Spleen (tissue), 11 donors: ENCODE results near the gene CHRNE. TPM values are rescaled to one million over a fixed set of nuclear protein-coding genes. Genes with fewer than 3 reads are reported as not detected.
A peak's percentile ranks its signal among the peaks of the same experiment; 100 is the strongest.

Source experiments
- DNase-seq: peaks from one replicate; pipeline ENCODE4 v3.0.0-alpha.2; 2020
- H3K27ac ChIP-seq, 8 donors: fragments of 200-600 bp; sonication (generic) in 7 of 8; 1 replicate in 4 of 8; 2 replicates in 4 of 8; pipeline versions ENCODE4 v1.5.0 to v1.8.0; 2016 to 2021; ENCODE audit warnings: inconsistent platforms in 4 of 8, mild to moderate bottlenecking in 4 of 8, moderate library complexity in 1 of 8
- H3K27me3 ChIP-seq, 7 donors: fragments of 200-600 bp; sonication (generic) in 6 of 7; replicated peaks in 1 of 7; 1 replicate in 4 of 7; 2 replicates in 3 of 7; pipeline versions ENCODE4 v1.5.0 to v1.8.0; 2016 to 2021; ENCODE audit warnings: inconsistent platforms in 3 of 7, mild to moderate bottlenecking in 1 of 7
- H3K36me3 ChIP-seq, 6 donors: fragments of 200-600 bp; sonication (generic) in 5 of 6; 1 replicate in 4 of 6; 2 replicates in 2 of 6; pipeline versions ENCODE4 v1.5.0 to v1.8.0; 2016 to 2021; ENCODE audit warnings: inconsistent platforms in 2 of 6
- H3K4me1 ChIP-seq, 6 donors: fragments of 200-600 bp; sonication (generic) in 5 of 6; 1 replicate in 3 of 6; 2 replicates in 3 of 6; pipeline versions ENCODE4 v1.5.0 to v1.8.0; 2016 to 2021; ENCODE audit warnings: inconsistent platforms in 3 of 6
- H3K4me3 ChIP-seq, 8 donors: fragments of 200-600 bp; sonication (generic) in 7 of 8; 1 replicate in 4 of 8; 2 replicates in 4 of 8; pipeline versions ENCODE4 v1.5.0 to v1.8.0; 2016 to 2021; ENCODE audit warnings: inconsistent platforms in 4 of 8, mild to moderate bottlenecking in 4 of 8, moderate library complexity in 2 of 8
- H3K9me3 ChIP-seq, 8 donors: fragments of 200-600 bp; sonication (generic) in 7 of 8; 1 replicate in 4 of 8; 2 replicates in 4 of 8; pipeline versions ENCODE4 v1.5.0 to v1.8.0; 2016 to 2021; ENCODE audit warnings: inconsistent platforms in 4 of 8
- POLR2A ChIP-seq, 3 donors: fragments of 450-650 bp; IDR thresholded peaks; one replicate each; pipeline ENCODE4 v1.5.1; 2017; ENCODE audit warnings: antibody characterized with exemption in 3 of 3, mild to moderate bottlenecking in 1 of 3
- POLR2AphosphoS5 ChIP-seq, 3 donors: sonication (generic); formaldehyde crosslinking; IDR thresholded peaks; one replicate each; pipeline ENCODE4 v1.5.1; 2017; ENCODE audit warnings: antibody characterized with exemption in 3 of 3
- WGBS, 5 donors: extraction: QIAGEN DNeasy Blood & Tissue Kit in 3 of 5; methylation state at CpG; one replicate each; pipeline versions ENCODE4 v1.1.5 to v1.1.7; 2013 to 2018; 5-methylcytosine and 5-hydroxymethylcytosine counted together
- intact Hi-C: fragments of 100-400 bp; cut with DNase I; formaldehyde crosslinking; loops from one replicate; pipeline ENCODE4 v1.15.0; 2023; ENCODE audit warnings: low total_unique reads
- polyA plus RNA-seq, 3 donors: library from polyadenylated mRNA; stranded (reverse); fragments of 200-250 nt; gene quantifications; one replicate each; pipeline ENCODE4 v1.2.1, GENCODE V29; 2013
- total RNA-seq, 7 donors: library from RNA; depleted of rRNA in 3 of 7; stranded (reverse); fragments of >200 nt in 3 of 7; fragmentation: NEBNext Ultra II Directional in 4 of 7; extraction: Animal tissue kit (Norgen Biotek cat#: 25700) in 4 of 7; gene quantifications; one replicate each; pipeline versions ENCODE4 v1.1.0 to v1.2.1, GENCODE V29; 2016 to 2021
- TF ChIP-seq, protein P1 (sequence below), 11 experiments: fragments of 200-600 bp in 7 of 11; fragments of 450-650 bp in 4 of 11; sonication (generic) in 4 of 11; IDR thresholded peaks in 8 of 11; conservative IDR thresholded peaks in 3 of 11; 1 replicate in 7 of 11; 2 replicates in 4 of 11; pipeline versions ENCODE4 v1.4.0 to v1.8.0; 2016 to 2021; ENCODE audit warnings: antibody characterized with exemption in 11 of 11, inconsistent platforms in 4 of 11, mild to moderate bottlenecking in 1 of 11
- donor health status: healthy with polysubstance abuse.
- donor health status: DM: no; HTN: no; CAD: no; lungs with moderate emphysema.
- donor health status: DM: no; HTN: no; CAD: no.
- donor health status: Bipolar disorder and iron deficiency.
- donor health status: healthy.
- donor health status: DM: no; HTN: no; CAD: no.
- donor health status: DM: yes; HTN: yes; CAD: no.

CHRNE gene
- total and polyA plus RNA-seq, 10 donors: 0.33 to 3.0 (median 1.3) TPM

DNA sequence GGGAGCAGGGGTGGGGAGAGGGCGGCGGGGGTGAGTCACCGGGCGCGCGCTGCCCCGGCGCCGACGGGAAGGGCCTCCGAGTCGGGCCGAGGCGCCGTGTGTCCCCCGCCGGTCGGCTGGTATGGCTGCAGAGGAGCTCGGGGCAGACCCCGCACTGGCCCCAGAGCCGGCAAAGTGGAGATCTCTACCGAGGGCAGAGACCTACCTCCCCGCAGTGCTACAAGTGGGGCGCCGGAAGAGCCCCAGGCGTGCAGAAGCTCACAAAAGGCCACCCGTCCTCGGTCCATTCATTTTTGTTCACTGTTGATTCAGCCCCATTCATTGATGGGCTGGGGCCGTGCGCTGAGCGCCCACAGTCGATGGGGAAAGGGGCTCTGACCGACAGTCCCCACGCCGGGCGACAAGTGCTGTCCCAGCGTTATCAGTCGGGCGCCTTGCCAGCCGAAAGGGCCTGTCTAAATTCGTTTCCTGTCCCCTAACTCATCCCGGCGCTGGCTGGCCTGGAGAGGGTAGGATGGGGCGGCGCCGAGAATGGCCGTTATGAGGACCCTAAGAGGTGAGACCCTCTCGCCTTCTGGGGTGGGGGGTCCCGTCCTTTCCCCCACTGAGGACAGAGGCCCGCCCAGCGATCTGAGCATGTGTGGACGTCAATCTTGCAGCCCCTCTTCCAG lies 47.3 kb upstream of the CHRNE start:
- intact Hi-C loops: no loop called here
- TF ChIP-seq POLR2A (IDR thresholded peaks at IDR 0.05) (no peak), POLR2AphosphoS5 (IDR thresholded peaks at IDR 0.05) (peak in 2 of 3 donors; percentile 6 to 8)
- TF ChIP-seq, protein P1, sequence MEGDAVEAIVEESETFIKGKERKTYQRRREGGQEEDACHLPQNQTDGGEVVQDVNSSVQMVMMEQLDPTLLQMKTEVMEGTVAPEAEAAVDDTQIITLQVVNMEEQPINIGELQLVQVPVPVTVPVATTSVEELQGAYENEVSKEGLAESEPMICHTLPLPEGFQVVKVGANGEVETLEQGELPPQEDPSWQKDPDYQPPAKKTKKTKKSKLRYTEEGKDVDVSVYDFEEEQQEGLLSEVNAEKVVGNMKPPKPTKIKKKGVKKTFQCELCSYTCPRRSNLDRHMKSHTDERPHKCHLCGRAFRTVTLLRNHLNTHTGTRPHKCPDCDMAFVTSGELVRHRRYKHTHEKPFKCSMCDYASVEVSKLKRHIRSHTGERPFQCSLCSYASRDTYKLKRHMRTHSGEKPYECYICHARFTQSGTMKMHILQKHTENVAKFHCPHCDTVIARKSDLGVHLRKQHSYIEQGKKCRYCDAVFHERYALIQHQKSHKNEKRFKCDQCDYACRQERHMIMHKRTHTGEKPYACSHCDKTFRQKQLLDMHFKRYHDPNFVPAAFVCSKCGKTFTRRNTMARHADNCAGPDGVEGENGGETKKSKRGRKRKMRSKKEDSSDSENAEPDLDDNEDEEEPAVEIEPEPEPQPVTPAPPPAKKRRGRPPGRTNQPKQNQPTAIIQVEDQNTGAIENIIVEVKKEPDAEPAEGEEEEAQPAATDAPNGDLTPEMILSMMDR (IDR thresholded peaks at IDR 0.05 in 8 of 11, conservative IDR thresholded peaks at IDR 0.05 in 3 of 11): no peak
- DNase-seq: peak; percentile 89
- Histone ChIP-seq H3K4me1 (peaks cover 25 to 54% (median 36%) of the 10 kb centered on the region in 6 donors), H3K27ac (peak overlapping the region; percentile 89 to 99 (median 98)), H3K4me3 (peak overlapping the region; percentile 78 to 100 (median 98)), H3K9me3 (no peaks in the 10 kb centered on the region), H3K27me3 (no peaks in the 10 kb centered on the region), H3K36me3 (peaks cover 0 to 21% (median 17%) of the 10 kb centered on the region in 6 donors)
- 0 to 9% (median 5%) methylated on average over 16 to 52 of the region's 52 CpGs for WGBS, 5 donors

DNA sequence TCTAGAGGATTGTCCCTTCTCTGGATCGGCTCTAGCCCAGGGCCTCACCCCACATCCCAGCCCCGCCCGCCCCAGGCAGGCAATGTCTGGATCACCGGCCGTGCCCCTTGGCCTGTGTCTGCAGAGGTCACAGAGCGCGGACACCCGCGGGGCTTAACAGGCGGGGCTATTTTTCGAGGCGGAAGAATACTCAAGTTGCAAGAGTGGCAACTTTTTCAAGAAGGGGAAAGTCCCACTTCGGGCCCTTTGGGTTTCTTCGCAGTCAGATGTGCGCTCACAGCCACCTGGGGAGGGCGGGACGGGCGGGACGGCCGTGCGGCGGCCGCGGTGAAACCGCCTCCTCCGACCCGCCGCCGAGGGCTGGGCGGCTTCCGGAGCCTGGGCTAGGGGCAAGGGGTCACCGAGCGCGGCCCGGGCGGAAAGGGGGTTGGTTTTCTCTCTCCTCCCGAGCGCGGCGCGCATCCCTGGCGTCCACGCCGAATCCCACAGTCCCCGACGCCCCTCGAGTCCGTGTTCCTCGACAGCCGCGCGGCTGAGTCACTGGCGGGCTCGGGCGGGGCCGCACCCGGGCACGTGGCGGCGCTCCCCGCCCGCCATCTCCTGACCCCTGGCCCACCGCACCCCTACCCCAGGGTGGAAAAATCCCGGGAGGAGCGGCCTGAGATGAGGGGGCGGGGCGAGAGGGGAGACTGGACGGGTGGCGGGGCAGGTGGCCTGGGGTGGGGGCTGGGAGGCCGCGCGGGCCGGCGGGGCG lies 46.6 kb upstream of the CHRNE start:
- peak; percentile 94 for DNase-seq
- H3K4me3 ChIP-seq: peak overlapping the region; percentile 78 to 100 (median 98)
- no peaks in the 10 kb centered on the region for H3K9me3 ChIP-seq
- WGBS, 5 donors: 0 to 1% (median 0%) methylated on average over 5 to 75 of the region's 75 CpGs
- peaks cover 32 to 61% (median 43%) of the 10 kb centered on the region in 6 donors for H3K4me1 ChIP-seq
- H3K27me3 ChIP-seq: no peaks in the 10 kb centered on the region
- H3K36me3 ChIP-seq: peaks cover 0 to 28% (median 23%) of the 10 kb centered on the region in 6 donors
- TF ChIP-seq POLR2AphosphoS5 (IDR thresholded peaks at IDR 0.05) (peak; percentile 64 to 72 (median 69)), POLR2A (IDR thresholded peaks at IDR 0.05) (peak in 1 of 3 donors; percentile 26)
- TF ChIP-seq, protein P1 (IDR thresholded peaks at IDR 0.05 in 8 of 11, conservative IDR thresholded peaks at IDR 0.05 in 3 of 11): peak in 1 of 11 experiments; percentile 9
- intact Hi-C loops: no loop called here
- H3K27ac ChIP-seq: peak overlapping the region; percentile 89 to 99 (median 98)

DNA sequence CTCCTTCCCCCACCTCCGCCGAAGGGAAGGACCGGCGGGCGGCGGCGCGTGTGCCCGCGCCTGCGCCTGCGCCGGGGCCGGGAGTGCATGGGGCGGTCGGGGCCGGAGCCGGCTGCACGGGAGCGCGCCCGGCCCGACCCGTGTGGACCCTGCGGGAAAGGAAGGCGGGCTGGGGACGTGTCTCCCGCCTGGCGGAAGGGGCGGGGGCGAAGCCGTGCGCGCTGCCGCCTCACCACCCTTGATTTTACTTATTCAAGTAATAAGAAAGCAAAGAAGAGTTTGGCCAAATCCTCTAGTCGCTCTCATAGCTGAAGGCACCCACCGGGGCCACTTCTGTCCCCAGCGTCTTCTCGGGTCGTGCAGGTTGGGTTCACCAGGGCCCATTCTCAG lies 46.0 kb upstream of the CHRNE start:
- Histone ChIP-seq H3K36me3 (peaks cover 0 to 34% (median 27%) of the 10 kb centered on the region in 6 donors), H3K4me1 (peaks cover 38 to 66% (median 48%) of the 10 kb centered on the region in 6 donors), H3K9me3 (no peaks in the 10 kb centered on the region), H3K4me3 (peak overlapping the region; percentile 78 to 100 (median 98)), H3K27me3 (no peaks in the 10 kb centered on the region), H3K27ac (peak overlapping the region; percentile 89 to 99 (median 98))
- intact Hi-C loops: no loop called here
- DNase-seq: peak; percentile 96
- 0 to 1% (median 0%) methylated on average over 27 to 40 of the region's 40 CpGs for WGBS, 5 donors
- TF ChIP-seq POLR2AphosphoS5 (IDR thresholded peaks at IDR 0.05) (peak in 2 of 3 donors; percentile 57 to 66), POLR2A (IDR thresholded peaks at IDR 0.05) (no peak)

DNA sequence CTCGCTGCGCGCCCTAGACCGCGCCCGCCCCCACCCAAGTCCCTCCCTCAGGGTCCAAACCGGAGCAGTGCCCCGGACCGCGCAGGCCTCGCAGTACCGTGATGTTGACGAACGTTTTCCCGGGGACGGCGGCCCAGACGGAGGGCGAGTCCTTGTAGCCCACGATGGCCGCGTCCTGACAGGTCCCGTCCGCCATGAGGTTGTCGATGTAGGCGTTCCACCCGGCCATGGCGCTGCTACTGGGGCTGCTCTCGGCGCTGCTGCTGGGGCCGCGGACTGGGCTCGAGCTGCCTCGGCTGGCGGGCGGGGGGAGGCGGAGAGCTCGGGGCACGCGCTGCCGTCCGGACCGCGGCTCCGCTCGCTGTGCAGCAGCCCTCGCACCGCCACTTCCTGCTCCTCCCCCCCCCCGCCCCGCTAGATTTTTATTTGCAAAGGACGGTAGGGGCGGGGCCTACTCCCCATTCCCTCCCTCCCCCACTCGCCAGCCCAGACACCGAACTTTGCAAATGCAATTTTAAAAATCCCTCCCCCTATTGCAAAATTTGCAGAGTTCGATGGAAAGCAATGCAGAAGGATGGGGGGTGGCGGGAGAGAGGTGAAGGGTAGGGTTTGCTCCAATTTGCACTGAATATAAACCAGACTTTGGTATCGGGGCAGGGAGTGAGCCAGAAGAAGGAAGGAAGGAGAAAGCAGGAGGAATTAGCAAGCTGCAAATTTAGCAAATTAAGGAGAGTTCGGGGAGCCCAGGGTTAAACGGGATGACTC lies 45.5 kb upstream of the CHRNE start, which contains the start of gene PFN1:
PFN1 (minus strand) TSS at position 365 of the 765 bp plus-strand sequence; CDS start at position 229, 136 bp downstream.
- Histone ChIP-seq H3K4me1 (peaks cover 44 to 72% (median 54%) of the 10 kb centered on the region in 6 donors), H3K27me3 (no peaks in the 10 kb centered on the region), H3K9me3 (no peaks in the 10 kb centered on the region), H3K4me3 (peak within 1 kb of the TSS; percentile 78 to 100 (median 98)), H3K27ac (peak within 1 kb of the TSS; percentile 94 to 99 (median 98)), H3K36me3 (peaks cover 0 to 40% (median 31%) of the 10 kb centered on the region in 6 donors)
- peak; percentile 96 for DNase-seq
- TF ChIP-seq, protein P1 (IDR thresholded peaks at IDR 0.05 in 8 of 11, conservative IDR thresholded peaks at IDR 0.05 in 3 of 11): peak in 1 of 11 experiments; percentile 9
- TF ChIP-seq POLR2AphosphoS5 (IDR thresholded peaks at IDR 0.05): peak; percentile 93 to 94 (median 93)
- peak; percentile 53 to 90 (median 82) for TF ChIP-seq POLR2A (IDR thresholded peaks at IDR 0.05)
- 0 to 1% (median 0%) methylated on average over 12 to 59 of the region's 59 CpGs for WGBS, 5 donors
- intact Hi-C loops: no loop called here
